Heart right ventricle (tissue), 16 donors: ENCODE measurements around the gene CCP110. TPM values are rescaled to one million over a fixed set of nuclear protein-coding genes. Genes with fewer than 3 reads are reported as not detected.

ENCODE experiments used
- ATAC-seq, 8 donors: fragments of 200-7000 bp; cut with Tn5 transposase; one replicate each; pipeline ENCODE4 v1.9.1; 2020; ENCODE audit warnings: mild to moderate bottlenecking in 8 of 8, moderate library complexity in 8 of 8, moderate number of reproducible peaks in 1 of 8
- DNase-seq, 2 donors: peaks; one replicate each; pipeline ENCODE4 v3.0.0-alpha.2; 2020
- H3K27ac ChIP-seq, 10 donors: fragments of 200-600 bp; sonication (generic) in 2 of 10; one replicate each; pipeline versions ENCODE4 v1.5.0 to v1.8.0; 2020 to 2022; ENCODE audit warnings: mild to moderate bottlenecking in 3 of 10
- H3K27me3 ChIP-seq, 7 donors: fragments of 200-600 bp; one replicate each; pipeline ENCODE4 v1.8.0; 2021 to 2022; ENCODE audit warnings: mild to moderate bottlenecking in 2 of 7
- H3K36me3 ChIP-seq, 9 donors: fragments of 200-600 bp; sonication (generic) in 1 of 9; one replicate each; pipeline versions ENCODE4 v1.5.0 to v1.8.0; 2020 to 2022; ENCODE audit warnings: mild to moderate bottlenecking in 2 of 9
- H3K4me1 ChIP-seq, 9 donors: fragments of 200-600 bp; sonication (generic) in 1 of 9; one replicate each; pipeline versions ENCODE4 v1.5.0 to v1.8.0; 2020 to 2022; ENCODE audit warnings: mild to moderate bottlenecking in 4 of 9
- H3K4me3 ChIP-seq, 10 donors: fragments of 200-600 bp; sonication (generic) in 2 of 10; one replicate each; pipeline versions ENCODE4 v1.5.0 to v1.8.0; 2020 to 2022; ENCODE audit warnings: mild to moderate bottlenecking in 7 of 10, moderate library complexity in 2 of 10
- H3K9me3 ChIP-seq, 11 donors: fragments of 200-600 bp in 10 of 11; sonication (generic) in 2 of 11; one replicate each; pipeline versions ENCODE4 v1.5.0 to v1.8.0; 2013 to 2022; ENCODE audit warnings: mild to moderate bottlenecking in 2 of 11, control low read depth in 1 of 11, moderate library complexity in 1 of 11
- CTCF ChIP-seq, 9 donors: fragments of 200-600 bp; sonication (generic) in 2 of 9; IDR thresholded peaks; one replicate each; pipeline versions ENCODE4 v1.5.0 to v1.8.0; 2021 to 2022; ENCODE audit warnings: antibody characterized with exemption in 9 of 9, mild to moderate bottlenecking in 5 of 9, moderate library complexity in 1 of 9
- WGBS, 2 donors: extraction: QIAGEN DNeasy Blood & Tissue Kit; methylation state at CpG; one replicate each; pipeline ENCODE4 v1.1.7; 2013; ENCODE audit warnings: inconsistent platforms in 1 of 2; 5-methylcytosine and 5-hydroxymethylcytosine counted together
- intact Hi-C, 10 donors: fragments of 100-400 bp; cut with DNase I; formaldehyde crosslinking; loops; one replicate each; pipeline versions ENCODE4 v1.11.1 to v1.14.2; 2022
- polyA plus RNA-seq, 2 donors: library from polyadenylated mRNA; stranded (reverse); fragments of 200-250 nt; gene quantifications; one replicate each; pipeline ENCODE4 v1.2.3, GENCODE V29; 2013
- total RNA-seq, 10 donors: library from RNA; stranded (reverse); fragmentation: NEBNext Ultra II Directional in 3 of 10; extraction: Animal tissue kit (Norgen Biotek cat#: 25700) in 3 of 10; gene quantifications; one replicate each; pipeline versions ENCODE4 v1.2.1 to v1.2.4, GENCODE V29; 2021 to 2023
- donor health status: Arrhythmogenic right ventricular cardiomyopathy.
- donor health status: ischemic (EF 13 %, LVEDD 7.1; RV severe dilation, severe dysfunction).
- donor health status: healthy with polysubstance abuse.
- donor health status: DM: no; HTN: yes; CAD: no.
- donor health status: DM: no; HTN: no; CAD: no.
- donor health status: ischemic (EF 25% LVEDD 6.9; RV normal size, moderate dysfunction).
- donor health status: ischemic (EF 25% LVEDD 5.7; RV mildly dilated, moderate dysfunction).
- donor health status: healthy.
- donor health status: DM: yes; HTN: yes; CAD: no.
- donor health status: Ischemic cardiomyopathy.
- donor health status: ischemic (EF 35%, LVEDD 5.7; RV mildly dilated, moderate dysfunction).
- donor health status: nonischemic (EF 11% LVEDD 7.7; RV severe dilation, severe dysfunction).
- donor health status: DM: yes; HTN: yes; CAD: no.
- donor health status: PGD.
- donor health status: ischemic (EF 29% LVEDD 5.4; RV normal size, mild dysfunction).
- donor health status: nonischemic (EF 23%, LVEDD 6.1; RV moderate dilation, normal function).

Gene CCP110
- total and polyA plus RNA-seq, 12 donors, result 2.4 to 8.8 (median 7.6) TPM

DNA sequence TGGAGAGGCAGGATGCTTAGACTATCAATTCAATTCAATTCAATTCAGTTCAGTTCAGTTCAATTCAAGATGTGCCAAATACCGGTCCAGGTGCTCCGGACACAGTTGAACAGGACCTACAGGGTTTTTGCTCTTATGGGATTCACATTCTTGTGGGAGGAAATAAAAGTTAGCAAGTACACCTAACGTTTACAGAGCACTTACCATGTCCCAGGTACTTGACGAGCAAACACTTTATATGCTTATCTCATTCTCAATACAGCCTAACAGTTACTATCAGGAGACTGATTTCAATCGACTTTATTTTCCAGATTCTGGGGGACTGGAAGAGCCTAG, 1.4 kb upstream of the CCP110 start:
- intact Hi-C loops, result loop anchor here in 2 of 10 donors (2.0 kb wide), 1 partner anchor 32 kb away; the partner anchor contains the start of gene VPS35L (in 2 of the 2)
- DNase-seq, result no peak
- Histone ChIP-seq H3K27me3 (no peaks in the 10 kb centered on the region), H3K9me3 (no peaks in the 10 kb centered on the region), H3K36me3 (peaks cover 0 to 6% (median 0%) of the 10 kb centered on the region in 9 donors), H3K27ac (peak overlapping the region in 9 of 10 donors; percentile 84 to 92 (median 89)), H3K4me3 (peak overlapping the region in 8 of 10 donors; percentile 70 to 92 (median 90)), H3K4me1 (peaks cover 0 to 64% (median 30%) of the 10 kb centered on the region in 9 donors)
- WGBS, 2 donors, result 32 to 33% methylated on average over 5 of the region's 5 CpGs
- no peak for ATAC-seq
- no peak for TF ChIP-seq CTCF (IDR thresholded peaks at IDR 0.05)

GRCh38 chr16:19522760-19523159, 982 bp upstream of the CCP110 start:
- no peak for DNase-seq
- no peak for ATAC-seq
- intact Hi-C loops, result loop anchor here in 2 of 10 donors (2.0 kb wide), 1 partner anchor 32 kb away; the partner anchor contains the start of gene VPS35L (in 2 of the 2)
- Histone ChIP-seq H3K27ac (peak overlapping the region in 1 of 10 donors; percentile 92), H3K9me3 (no peaks in the 10 kb centered on the region), H3K4me1 (peaks cover 0 to 60% (median 28%) of the 10 kb centered on the region in 9 donors), H3K27me3 (no peaks in the 10 kb centered on the region), H3K4me3 (no peak overlapping the region), H3K36me3 (peaks cover 0 to 8% (median 0%) of the 10 kb centered on the region in 9 donors)
- WGBS, 2 donors, result 91 to 96% methylated on average over 2 of the region's 2 CpGs
- no peak for TF ChIP-seq CTCF (IDR thresholded peaks at IDR 0.05)

- no peaks in the 10 kb centered on the region for H3K9me3 ChIP-seq
- no peaks in the 10 kb centered on the region for H3K27me3 ChIP-seq
- no peak for TF ChIP-seq CTCF (IDR thresholded peaks at IDR 0.05)
- no peak for ATAC-seq
- peak; percentile 18 to 19 for DNase-seq
- H3K36me3 ChIP-seq, result peaks cover 0 to 12% (median 3%) of the 10 kb centered on the region in 9 donors
- H3K27ac ChIP-seq, result peak overlapping the region in 3 of 10 donors; percentile 17 to 67 (median 18)
- 69 to 72% methylated on average over 18 of the region's 18 CpGs for WGBS, 2 donors
- H3K4me1 ChIP-seq, result peaks cover 0 to 56% (median 27%) of the 10 kb centered on the region in 9 donors
- intact Hi-C loops, result loop anchor here in 2 of 10 donors (2.0 kb wide), 1 partner anchor 32 kb away; the partner anchor contains the start of gene VPS35L (in 2 of the 2)
- peak overlapping the region in 6 of 10 donors; percentile 65 to 97 (median 94) for H3K4me3 ChIP-seq
These were observed 571 bp upstream of the CCP110 start for GRCh38 chr16:19523184-19523558.

DNA sequence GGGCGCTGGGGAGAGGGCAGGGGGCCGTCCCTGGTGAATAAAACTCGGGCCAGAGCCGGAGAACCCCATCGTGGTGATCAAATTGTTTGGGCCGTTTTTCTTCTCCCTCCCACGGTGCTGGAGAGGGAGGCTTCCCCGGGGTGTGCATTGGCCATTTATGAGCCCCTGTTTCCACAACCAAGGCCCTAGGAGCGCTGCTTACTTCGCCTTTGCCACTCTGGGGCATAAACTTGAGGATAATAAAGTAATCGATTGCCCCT, 544 bp downstream of the CCP110 start:
- Histone ChIP-seq H3K4me1 (peaks cover 0 to 46% (median 24%) of the 10 kb centered on the region in 9 donors), H3K36me3 (peaks cover 0 to 22% (median 8%) of the 10 kb centered on the region in 9 donors), H3K4me3 (peak overlapping the region; percentile 65 to 100 (median 92)), H3K9me3 (no peaks in the 10 kb centered on the region), H3K27me3 (no peaks in the 10 kb centered on the region), H3K27ac (peak overlapping the region in 9 of 10 donors; percentile 17 to 84 (median 52))
- TF ChIP-seq CTCF (IDR thresholded peaks at IDR 0.05), result no peak
- WGBS, 2 donors, result 0% methylated on average over 11 of the region's 11 CpGs
- no peak for DNase-seq
- intact Hi-C loops, result no loop called here
- peak in 2 of 8 donors; percentile 0 to 6 for ATAC-seq
